Fibroblast of lung (primary cell): Measurements from ENCODE around the gene LHFPL6. TPM values are rescaled to one million over a fixed set of nuclear protein-coding genes. Genes with fewer than 3 reads are reported as not detected.
A peak's percentile ranks its signal among the peaks of the same experiment; 100 is the strongest.

Source experiments
- DNase-seq, 2 donors: peaks; one replicate each; pipeline versions ENCODE4 v3.0.0 to v3.0.0-alpha.2; 2010; ENCODE audit warnings: low read depth in 2 of 2
- H2AFZ ChIP-seq: 2 replicates; pipeline ENCODE4 v1.5.1; 2012; ENCODE audit warnings: low read length, control low read depth, inconsistent platforms
- H3K27ac ChIP-seq: 2 replicates; pipeline ENCODE4 v1.5.1; 2011; ENCODE audit warnings: low read length, control low read depth; ENCODE audit not compliant: insufficient read depth
- H3K27me3 ChIP-seq: 2 replicates; pipeline ENCODE4 v1.5.1; 2011; ENCODE audit warnings: mild to moderate bottlenecking, low read length; ENCODE audit not compliant: control insufficient read depth, insufficient read depth
- H3K36me3 ChIP-seq: 2 replicates; pipeline ENCODE4 v1.5.1; 2011; ENCODE audit warnings: low read length; ENCODE audit not compliant: control insufficient read depth, insufficient read depth
- H3K4me1 ChIP-seq: 2 replicates; pipeline ENCODE4 v1.5.1; 2011; ENCODE audit warnings: low read length; ENCODE audit not compliant: control insufficient read depth, insufficient read depth; ENCODE audit errors: extremely low read depth
- H3K4me2 ChIP-seq: 2 replicates; pipeline ENCODE4 v1.5.1; 2011; ENCODE audit warnings: low read length, control low read depth; ENCODE audit not compliant: insufficient read depth; ENCODE audit errors: extremely low read depth
- H3K4me3 ChIP-seq, 4 experiments: fragments of 200-600 bp in 1 of 4; sonication (generic) in 1 of 4; replicated peaks in 1 of 4; 2 replicates each; pipeline ENCODE4 v1.5.1; 2011 to 2016; ENCODE audit warnings: low read length in 4 of 4, low read depth in 3 of 4, mild to moderate bottlenecking in 3 of 4, control low read depth in 2 of 4, inconsistent platforms in 1 of 4, mixed read lengths in 1 of 4; ENCODE audit not compliant: insufficient read depth in 1 of 4; ENCODE audit errors: control extremely low read depth in 1 of 4
- H3K79me2 ChIP-seq: 2 replicates; pipeline ENCODE4 v1.5.1; 2012; ENCODE audit warnings: mild to moderate bottlenecking, low read length, inconsistent platforms; ENCODE audit not compliant: control insufficient read depth, insufficient read depth
- H3K9ac ChIP-seq: 2 replicates; pipeline ENCODE4 v1.5.1; 2011; ENCODE audit warnings: mild to moderate bottlenecking, low read length, control low read depth; ENCODE audit not compliant: insufficient read depth
- H3K9me3 ChIP-seq: 2 replicates; pipeline ENCODE4 v1.5.1; 2012; ENCODE audit warnings: low read depth, low read length; ENCODE audit not compliant: control insufficient read depth, insufficient read depth
- H4K20me1 ChIP-seq: 2 replicates; pipeline ENCODE4 v1.5.1; 2011; ENCODE audit warnings: low read length; ENCODE audit not compliant: control insufficient read depth, insufficient read depth; ENCODE audit errors: extremely low read depth
- EZH2 ChIP-seq: IDR thresholded peaks from 2 replicates; pipeline ENCODE4 v1.5.1; 2012; ENCODE audit warnings: low read length, control low read depth, mild to moderate bottlenecking; ENCODE audit errors: missing control alignments
- polyA plus RNA-seq, 2 donors: library from polyadenylated mRNA; depleted of rRNA in 1 of 2; stranded (reverse) in 1 of 2; unstranded in 1 of 2; fragments of >200 nt; gene quantifications; 2 replicates each; pipeline ENCODE4 v1.2.1, GENCODE V29; 2011 to 2012; ENCODE audit warnings: missing spikeins in 1 of 2
- total RNA-seq: library from RNA; depleted of rRNA; stranded (reverse); fragments of >200 nt; gene quantifications from 2 replicates; pipeline ENCODE4 v1.2.1, GENCODE V29; 2014
- TF ChIP-seq, protein P1 (sequence below), 2 donors: IDR thresholded peaks in 1 of 2; conservative IDR thresholded peaks in 1 of 2; 1 replicate in 1 of 2; 2 replicates in 1 of 2; pipeline ENCODE4 v1.5.1; 2011 to 2012; ENCODE audit warnings: low read length in 2 of 2, control low read depth in 1 of 2, inconsistent platforms in 1 of 2, low read depth in 1 of 2, mild to moderate bottlenecking in 1 of 2

Gene LHFPL6
- total and polyA plus RNA-seq, 2 donors (not counting 1 experiment from before 2014, with no cell fraction given): 42.4 to 86.8 TPM

- Histone ChIP-seq H4K20me1 (no peaks in the 10 kb centered on the region), H3K9me3 (no peaks in the 10 kb centered on the region), H3K9ac (no peak overlapping the region), H3K27ac (no peak overlapping the region), H2AFZ (no peak overlapping the region), H3K27me3 (no peaks in the 10 kb centered on the region), H3K79me2 (no peaks in the 10 kb centered on the region), H3K4me3 (no peak overlapping the region), H3K4me2 (no peak overlapping the region), H3K36me3 (no peaks in the 10 kb centered on the region), H3K4me1 (no peaks in the 10 kb centered on the region)
- DNase-seq: peak in 1 of 2 donors; percentile 30
- no peak for TF ChIP-seq EZH2
- TF ChIP-seq, protein P1, sequence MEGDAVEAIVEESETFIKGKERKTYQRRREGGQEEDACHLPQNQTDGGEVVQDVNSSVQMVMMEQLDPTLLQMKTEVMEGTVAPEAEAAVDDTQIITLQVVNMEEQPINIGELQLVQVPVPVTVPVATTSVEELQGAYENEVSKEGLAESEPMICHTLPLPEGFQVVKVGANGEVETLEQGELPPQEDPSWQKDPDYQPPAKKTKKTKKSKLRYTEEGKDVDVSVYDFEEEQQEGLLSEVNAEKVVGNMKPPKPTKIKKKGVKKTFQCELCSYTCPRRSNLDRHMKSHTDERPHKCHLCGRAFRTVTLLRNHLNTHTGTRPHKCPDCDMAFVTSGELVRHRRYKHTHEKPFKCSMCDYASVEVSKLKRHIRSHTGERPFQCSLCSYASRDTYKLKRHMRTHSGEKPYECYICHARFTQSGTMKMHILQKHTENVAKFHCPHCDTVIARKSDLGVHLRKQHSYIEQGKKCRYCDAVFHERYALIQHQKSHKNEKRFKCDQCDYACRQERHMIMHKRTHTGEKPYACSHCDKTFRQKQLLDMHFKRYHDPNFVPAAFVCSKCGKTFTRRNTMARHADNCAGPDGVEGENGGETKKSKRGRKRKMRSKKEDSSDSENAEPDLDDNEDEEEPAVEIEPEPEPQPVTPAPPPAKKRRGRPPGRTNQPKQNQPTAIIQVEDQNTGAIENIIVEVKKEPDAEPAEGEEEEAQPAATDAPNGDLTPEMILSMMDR (conservative IDR thresholded peaks at IDR 0.05 in 1 of 2, IDR thresholded peaks at IDR 0.05 in 1 of 2; ENCODE audit: low read depth in 1 of 2, low read length in 2 of 2): no peak
Measured at GRCh38 chr13:39422845-39423565, 180.0 kb downstream of the LHFPL6 start.

DNA sequence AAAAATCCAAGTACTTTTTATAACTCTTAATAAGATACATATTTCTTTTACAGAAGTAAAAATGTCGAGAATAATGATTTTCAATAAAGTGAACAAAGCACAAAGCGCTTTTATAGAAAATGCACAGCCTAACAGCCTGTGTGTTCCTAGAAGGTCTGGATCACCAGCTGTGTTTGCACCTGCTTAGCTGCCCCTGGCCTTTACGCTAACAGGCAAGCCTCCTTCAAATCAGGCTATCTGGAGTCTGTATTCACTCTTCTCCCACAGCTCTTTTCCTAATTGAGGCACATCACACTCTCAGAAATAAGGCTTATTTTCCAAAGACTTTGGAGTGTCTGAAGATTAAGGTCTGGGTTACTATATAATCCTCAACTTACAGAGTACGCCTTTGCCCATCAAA lies 183.1 kb downstream of the LHFPL6 start:
- Histone ChIP-seq H3K79me2 (no peaks in the 10 kb centered on the region), H3K4me3 (no peak overlapping the region), H3K9ac (no peak overlapping the region), H2AFZ (no peak overlapping the region), H3K27me3 (no peaks in the 10 kb centered on the region), H3K36me3 (no peaks in the 10 kb centered on the region), H3K27ac (no peak overlapping the region), H3K4me2 (no peak overlapping the region), H3K4me1 (no peaks in the 10 kb centered on the region), H4K20me1 (no peaks in the 10 kb centered on the region), H3K9me3 (no peaks in the 10 kb centered on the region)
- TF ChIP-seq EZH2: no peak
- TF ChIP-seq, protein P1 (conservative IDR thresholded peaks at IDR 0.05 in 1 of 2, IDR thresholded peaks at IDR 0.05 in 1 of 2; ENCODE audit: low read depth in 1 of 2, low read length in 2 of 2): no peak
- no peak for DNase-seq

DNA sequence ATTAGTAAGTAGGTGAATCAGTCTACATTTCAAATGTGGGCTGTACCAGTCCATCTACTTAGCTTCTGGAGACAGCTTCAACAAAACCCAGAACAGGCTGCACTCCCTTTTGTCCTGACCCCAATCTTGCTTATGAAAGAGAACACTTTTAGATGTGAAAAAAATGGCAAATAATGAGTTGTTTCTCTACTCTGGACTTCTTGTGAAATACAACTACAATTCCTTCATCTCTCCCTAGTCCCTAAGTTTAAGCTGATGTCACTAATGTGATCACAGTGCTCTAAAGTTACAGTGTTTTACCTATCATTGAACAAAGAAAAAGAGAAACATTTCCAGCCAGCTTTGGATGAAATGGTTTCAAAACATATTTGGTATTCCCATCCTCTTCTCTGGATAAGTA lies 183.9 kb downstream of the LHFPL6 start:
- H3K4me3 ChIP-seq: no peak overlapping the region
- no peaks in the 10 kb centered on the region for H3K79me2 ChIP-seq
- no peak overlapping the region for H3K9ac ChIP-seq
- H3K9me3 ChIP-seq: no peaks in the 10 kb centered on the region
- TF ChIP-seq, protein P1 (conservative IDR thresholded peaks at IDR 0.05 in 1 of 2, IDR thresholded peaks at IDR 0.05 in 1 of 2; ENCODE audit: low read depth in 1 of 2, low read length in 2 of 2): no peak
- TF ChIP-seq EZH2: no peak
- no peaks in the 10 kb centered on the region for H3K27me3 ChIP-seq
- no peaks in the 10 kb centered on the region for H3K36me3 ChIP-seq
- no peaks in the 10 kb centered on the region for H3K4me1 ChIP-seq
- H3K4me2 ChIP-seq: no peak overlapping the region
- H4K20me1 ChIP-seq: no peaks in the 10 kb centered on the region
- H2AFZ ChIP-seq: no peak overlapping the region
- no peak overlapping the region for H3K27ac ChIP-seq
- DNase-seq: no peak
